HPDE6-E6E7 (cell line): ENCODE data around the gene ROR2.
"Not testable (repeated sequence)": the region's sequence is repeated elsewhere in the genome, so short reads cannot be mapped to it uniquely, and the experiment has no call there.

Experiments
- DNase-seq: peaks from one replicate; pipeline ENCODE4 v3.0.0; 2011; ENCODE audit warnings: missing footprints; ENCODE audit errors: extremely low spot score

ROR2 gene

GRCh38 chr9:91517332-91517731, 432.7 kb downstream of the ROR2 start:
- DNase-seq = not testable (repeated sequence)

GRCh38 chr9:91516777-91517176, 433.3 kb downstream of the ROR2 start:
- DNase-seq = no peak

GRCh38 chr9:91516081-91516480, 433.9 kb downstream of the ROR2 start:
- DNase-seq = no peak

GRCh38 chr9:91515074-91515687, 434.8 kb downstream of the ROR2 start:
- DNase-seq = peak; percentile 63
